T-helper 1 cell (primary cell): ENCODE data around the gene ZNF274.
A peak's percentile ranks its signal among the peaks of the same experiment; 100 is the strongest.
"Not testable (repeated sequence)": the region's sequence is repeated elsewhere in the genome, so short reads cannot be mapped to it uniquely, and the experiment has no call there.

Experiments
- DNase-seq, 5 donors: peaks; one replicate each; pipeline ENCODE4 v3.0.0-alpha.2; 2012 to 2020

Gene ZNF274

DNA sequence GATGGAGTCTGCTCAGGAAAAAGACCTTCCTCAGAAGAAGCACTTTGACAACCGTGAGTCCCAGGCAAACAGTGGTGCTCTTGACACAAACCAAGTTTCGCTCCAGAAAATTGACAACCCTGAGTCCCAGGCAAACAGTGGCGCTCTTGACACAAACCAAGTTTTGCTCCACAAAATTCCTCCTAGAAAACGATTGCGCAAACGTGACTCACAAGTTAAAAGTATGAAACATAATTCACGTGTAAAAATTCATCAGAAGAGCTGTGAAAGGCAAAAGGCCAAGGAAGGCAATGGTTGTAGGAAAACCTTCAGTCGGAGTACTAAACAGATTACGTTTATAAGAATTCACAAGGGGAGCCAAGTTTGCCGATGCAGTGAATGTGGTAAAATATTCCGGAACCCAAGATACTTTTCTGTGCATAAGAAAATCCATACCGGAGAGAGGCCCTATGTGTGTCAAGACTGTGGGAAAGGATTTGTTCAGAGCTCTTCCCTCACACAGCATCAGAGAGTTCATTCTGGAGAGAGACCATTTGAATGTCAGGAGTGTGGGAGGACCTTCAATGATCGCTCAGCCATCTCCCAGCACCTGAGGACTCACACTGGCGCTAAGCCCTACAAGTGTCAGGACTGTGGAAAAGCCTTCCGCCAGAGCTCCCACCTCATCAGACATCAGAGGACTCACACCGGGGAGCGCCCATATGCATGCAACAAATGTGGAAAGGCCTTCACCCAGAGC lies 29.6 kb downstream of the ZNF274 start:
- no peak for DNase-seq

DNA sequence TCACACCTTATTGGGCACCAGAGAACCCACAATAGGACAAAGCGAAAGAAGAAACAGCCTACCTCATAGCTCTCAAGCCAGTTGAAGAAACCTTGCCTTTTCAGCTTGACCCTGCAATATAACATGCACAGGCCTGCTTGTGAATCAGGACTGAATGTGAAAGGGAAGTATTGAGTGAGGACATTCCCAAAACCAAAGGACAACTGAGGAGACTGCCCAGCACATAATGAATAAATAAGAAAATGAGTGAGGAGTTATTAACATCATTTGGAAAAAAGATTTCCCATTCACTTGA lies 30.2 kb downstream of the ZNF274 start:
- no peak for DNase-seq

DNA sequence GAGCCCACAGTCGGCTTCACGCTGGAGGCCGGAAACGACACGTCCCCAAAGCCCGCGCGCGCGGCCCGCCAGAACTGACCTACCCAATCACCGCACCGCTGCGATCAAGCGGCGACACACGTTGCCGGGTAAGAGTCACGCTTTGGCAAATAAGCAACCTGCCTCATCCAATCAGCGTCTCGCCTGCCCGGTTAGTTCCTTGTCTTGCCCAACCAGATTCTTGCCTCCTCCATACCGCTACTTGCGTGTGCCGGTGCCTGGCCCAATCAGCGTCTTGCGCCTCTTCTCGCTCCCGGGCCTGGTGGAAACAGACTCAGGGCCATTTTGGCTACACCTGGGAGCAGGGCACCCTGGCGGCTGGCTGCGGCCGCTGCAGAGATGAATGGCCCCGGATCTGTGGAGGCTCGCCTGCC lies 34.2 kb downstream of the ZNF274 start:
- no peak for DNase-seq

DNA sequence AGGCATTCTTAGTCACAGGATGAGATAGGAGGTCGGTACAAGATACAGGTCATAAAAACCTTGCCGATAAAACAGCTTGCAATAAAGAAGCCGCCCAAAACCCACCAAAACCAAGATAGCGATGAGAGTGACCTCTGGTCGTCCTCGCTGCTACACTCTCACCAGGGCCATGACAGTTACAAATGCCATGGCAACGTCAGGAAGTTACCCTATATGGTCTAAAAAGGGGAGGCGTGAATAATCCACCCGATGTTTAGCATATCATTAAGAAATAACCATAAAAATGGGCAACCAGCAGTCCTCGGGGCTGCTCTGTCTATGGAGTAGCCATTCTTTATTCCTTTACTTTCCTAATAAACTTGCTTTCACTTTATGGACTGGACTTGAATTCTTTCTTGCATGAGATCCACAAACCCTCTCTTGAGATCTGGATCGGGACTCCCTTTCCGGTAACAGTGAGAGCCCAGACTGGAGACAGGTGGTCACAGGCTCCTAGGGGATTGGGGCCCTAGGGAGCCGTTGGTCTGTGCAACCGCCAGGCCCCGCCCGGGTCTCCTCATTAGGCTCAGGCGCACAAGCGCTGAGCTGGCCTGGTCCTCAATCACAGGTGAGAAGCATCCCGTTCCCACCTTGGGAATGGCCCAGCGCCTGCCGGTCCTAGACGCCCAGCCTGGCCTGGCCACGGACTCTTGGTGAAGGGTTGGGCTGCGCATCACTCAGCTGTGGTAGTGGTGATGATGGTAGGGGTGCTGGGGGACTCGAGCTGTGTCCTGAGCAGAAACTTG lies 34.9 kb downstream of the ZNF274 start:
- no peak for DNase-seq

DNA sequence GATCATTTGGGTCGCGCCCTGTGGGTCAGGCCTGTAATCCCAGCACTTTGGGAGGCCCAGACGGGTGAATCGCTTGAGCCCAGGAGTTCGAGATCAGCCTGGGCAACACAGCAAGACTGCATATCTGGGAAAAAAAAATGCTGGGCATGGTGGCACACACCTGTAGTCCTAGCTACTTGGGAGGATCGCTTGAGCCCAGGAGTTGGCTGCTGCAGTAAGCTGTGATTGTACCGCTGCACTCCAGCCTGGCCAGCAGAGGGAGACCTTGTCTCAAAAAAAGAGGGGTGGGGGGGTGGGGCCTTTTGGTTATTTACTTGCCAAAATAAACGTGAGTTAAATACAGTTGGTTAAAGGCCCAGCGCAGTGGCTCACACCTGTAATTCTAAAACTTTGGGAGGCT lies 36.0 kb downstream of the ZNF274 start:
- DNase-seq: peak in 3 of 5 donors; percentile 18 to 33 (median 29)

DNA sequence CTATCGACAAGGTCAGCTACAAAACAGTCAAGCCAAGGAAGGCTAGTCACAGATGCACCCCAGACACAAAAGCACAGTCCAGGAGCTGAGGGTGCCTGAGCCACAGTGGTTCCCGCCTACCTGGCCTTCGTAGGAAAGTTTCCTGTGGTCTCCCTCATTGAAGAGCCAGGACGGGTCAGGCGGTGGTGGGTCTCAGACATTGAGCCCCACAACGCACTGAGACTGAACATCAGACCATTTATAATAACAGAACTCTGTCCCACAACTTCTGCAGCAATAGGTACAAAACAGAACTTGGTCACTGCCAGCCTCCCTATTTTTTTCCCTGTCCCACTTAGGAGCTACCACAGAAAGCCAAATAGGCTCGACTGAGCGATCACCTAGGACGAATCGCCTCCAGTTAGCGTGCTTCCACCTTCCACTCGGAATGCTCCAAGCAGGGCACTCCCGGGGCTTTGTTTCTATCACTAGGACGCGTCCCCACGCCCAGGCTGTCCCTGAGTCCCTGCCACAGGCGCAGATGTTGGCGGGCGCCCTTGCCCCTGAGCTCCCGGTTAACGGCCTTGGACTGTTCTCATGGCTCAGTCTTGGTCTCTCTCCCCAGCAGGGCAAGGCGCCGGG lies 45.2 kb downstream of the ZNF274 start:
- DNase-seq: no peak

DNA sequence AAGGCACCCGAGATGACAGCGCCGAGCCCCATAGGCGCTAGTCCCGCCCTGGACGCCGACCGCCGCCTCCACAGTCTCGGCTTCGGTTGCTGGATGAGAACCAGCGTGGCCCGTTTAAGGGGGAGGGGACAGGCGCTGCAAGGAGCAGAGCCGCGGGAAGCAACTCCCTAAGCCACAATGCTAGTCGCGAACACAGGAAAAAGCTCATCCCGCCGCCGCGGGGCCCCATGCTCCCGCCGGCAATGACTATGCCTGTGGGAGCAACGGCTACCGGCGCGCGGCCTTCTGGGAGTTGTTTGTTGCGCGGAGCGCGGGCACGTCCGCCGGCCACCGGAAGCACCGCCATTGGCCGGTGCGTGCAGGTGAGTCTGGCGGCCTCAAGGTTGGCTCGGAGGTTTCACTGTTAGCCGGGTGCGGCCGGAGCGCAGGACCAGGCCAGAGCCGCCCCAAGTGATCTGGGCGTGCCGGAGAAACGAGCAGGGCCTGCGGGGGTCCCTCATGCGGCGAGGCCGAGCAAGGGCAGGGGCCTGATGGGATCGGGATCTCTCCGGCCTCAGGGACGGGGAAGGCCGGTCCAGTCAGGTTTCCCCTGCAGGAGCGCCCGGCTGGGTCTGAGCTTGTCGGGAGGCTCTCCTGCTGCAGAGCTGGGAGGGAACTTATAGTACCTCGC lies 45.9 kb downstream of the ZNF274 start, which contains the start of gene ZNF544:
ZNF544 (plus strand) TSS at position 330 of the 670 bp plus-strand sequence. CDS start 15,110 bp downstream, outside the sequence.
- DNase-seq: peak in 3 of 5 donors; percentile 22 to 72 (median 25)

DNA sequence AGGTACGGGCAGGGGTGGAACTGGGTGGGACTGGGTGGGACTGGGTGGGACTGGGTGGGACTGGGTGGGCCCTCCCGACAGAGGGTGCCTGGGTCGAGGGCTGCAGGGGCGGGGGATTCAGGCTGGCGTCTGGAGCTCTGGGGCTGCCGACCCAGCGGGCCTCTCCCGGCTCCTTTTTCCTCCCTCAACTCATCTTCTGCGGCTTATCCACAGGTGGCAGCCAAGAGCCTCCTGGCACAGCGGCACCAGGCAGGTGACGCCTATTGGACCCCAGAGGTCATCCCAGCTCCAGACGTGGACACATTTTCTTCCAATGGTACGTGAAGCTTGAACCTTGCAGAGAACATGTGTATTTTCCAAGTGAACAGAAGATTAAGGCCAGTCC lies 46.4 kb downstream of the ZNF274 start:
- DNase-seq: peak in 1 of 5 donors; percentile 8

DNA sequence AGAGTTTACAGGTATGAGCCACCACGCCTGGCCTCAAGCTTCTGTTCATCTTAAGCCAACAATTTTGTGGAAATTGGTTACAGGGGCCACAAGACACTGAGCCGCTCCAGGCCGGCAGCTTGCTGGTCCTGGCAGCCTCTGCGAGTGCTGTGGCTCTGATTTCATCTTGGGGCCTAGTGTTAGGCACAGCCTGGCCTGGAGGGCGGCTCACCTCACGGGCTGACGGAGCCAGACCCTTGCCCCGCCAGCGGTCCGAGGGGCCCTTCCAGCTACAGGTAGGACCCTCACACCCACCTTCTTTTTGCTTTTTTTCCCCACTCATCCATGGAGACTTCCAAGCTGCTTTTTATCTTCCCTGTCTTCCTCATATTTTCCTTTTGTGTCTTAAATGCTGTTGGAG lies 54.5 kb downstream of the ZNF274 start:
- DNase-seq: no peak

DNA sequence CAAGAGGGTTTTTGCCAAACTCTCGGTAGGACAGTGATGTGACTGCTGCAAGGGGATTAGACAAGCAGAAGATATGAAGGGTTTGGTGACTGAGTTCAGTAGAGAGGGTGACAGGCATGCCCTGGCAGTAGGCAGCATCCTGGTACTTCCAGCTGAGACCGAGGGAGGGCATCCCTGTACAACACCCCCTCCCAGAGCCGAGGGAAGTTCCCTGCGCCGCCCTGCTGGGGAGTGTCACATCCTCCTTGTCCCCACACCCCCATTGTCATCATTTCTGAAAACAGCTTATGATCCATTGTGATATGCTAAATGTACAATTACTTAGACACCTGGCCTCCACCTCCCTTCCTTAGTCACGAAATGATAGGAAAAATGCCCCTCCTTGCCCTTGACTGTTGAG lies 60.5 kb downstream of the ZNF274 start:
- DNase-seq: no peak

DNA sequence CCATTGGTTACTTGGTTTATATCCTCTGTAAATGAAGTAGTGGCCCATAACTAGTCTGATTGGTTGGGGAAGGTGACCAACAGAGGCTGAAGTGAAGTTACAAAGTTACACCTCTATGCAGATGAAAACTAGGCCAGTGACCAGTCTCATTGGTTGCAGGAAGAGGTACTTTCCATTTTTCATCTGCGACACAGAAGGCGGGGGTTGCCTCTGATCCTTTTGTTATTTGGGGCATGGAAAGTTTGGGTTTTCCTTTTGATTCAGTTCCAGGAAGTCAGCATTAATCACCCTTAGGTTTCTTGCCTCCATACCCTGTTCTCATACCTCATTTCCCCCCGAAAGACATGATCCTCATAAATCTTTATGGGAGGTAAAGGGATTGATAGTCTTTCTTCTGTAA lies 66.0 kb downstream of the ZNF274 start:
- no peak for DNase-seq

DNA sequence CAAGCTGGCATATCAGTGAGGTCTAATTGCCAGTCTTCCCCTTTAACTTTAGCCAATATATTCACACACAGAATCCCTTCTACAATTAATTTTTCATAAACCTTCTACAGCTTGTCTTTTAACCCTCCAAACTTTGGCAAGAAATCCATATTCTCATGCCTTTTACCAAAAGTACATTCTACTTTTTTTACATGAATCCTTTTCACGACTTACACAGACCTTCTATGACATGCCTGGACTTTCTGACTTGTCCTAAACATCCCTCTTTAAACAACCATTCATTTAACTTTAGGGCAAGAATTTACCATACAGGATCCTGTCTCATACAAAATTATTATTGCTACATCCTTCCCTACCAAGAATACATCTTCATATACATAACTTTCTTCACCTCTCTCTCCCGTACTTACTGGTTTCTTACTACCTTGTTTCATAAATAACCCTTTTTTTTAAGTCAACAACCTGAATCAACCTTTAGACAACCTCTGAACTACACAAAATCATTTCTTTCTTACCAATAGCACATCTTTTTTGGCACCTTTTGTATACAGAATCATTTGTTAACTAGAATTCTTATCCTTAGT lies 69.3 kb downstream of the ZNF274 start:
- DNase-seq: no peak

DNA sequence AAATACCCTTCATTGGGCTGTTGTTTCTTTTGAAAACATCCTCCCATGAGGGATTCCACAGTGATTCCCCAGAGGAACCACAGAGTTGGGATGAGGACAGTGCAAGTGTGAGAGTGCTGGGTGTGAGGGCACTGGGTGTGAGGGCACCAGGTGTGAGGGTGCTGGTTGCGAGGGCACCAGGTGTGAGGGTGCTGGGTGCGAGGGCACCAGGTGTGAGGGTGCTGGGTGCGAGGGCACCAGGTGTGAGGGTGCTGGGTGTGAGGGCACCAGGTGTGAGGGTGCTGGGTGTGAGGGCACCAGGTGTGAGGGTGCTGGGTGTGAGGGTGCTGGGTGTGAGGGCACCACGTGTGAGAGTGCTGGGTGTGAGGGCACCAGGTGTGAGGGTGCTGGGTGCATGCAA lies 75.4 kb downstream of the ZNF274 start:
- DNase-seq: not testable (repeated sequence)

DNA sequence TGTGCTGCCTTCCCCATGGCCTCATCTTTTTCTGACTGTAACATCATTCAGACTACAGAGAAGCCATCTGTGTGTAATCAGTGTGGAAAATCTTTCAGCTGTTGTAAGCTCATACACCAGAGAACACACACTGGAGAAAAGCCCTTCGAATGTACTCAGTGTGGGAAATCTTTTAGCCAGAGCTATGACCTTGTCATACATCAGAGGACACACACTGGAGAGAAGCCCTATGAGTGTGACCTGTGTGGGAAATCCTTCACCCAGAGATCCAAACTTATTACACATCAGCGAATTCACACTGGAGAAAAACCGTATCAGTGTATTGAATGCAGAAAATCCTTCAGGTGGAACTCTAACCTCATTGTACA lies 78.7 kb downstream of the ZNF274 start:
- DNase-seq: no peak

DNA sequence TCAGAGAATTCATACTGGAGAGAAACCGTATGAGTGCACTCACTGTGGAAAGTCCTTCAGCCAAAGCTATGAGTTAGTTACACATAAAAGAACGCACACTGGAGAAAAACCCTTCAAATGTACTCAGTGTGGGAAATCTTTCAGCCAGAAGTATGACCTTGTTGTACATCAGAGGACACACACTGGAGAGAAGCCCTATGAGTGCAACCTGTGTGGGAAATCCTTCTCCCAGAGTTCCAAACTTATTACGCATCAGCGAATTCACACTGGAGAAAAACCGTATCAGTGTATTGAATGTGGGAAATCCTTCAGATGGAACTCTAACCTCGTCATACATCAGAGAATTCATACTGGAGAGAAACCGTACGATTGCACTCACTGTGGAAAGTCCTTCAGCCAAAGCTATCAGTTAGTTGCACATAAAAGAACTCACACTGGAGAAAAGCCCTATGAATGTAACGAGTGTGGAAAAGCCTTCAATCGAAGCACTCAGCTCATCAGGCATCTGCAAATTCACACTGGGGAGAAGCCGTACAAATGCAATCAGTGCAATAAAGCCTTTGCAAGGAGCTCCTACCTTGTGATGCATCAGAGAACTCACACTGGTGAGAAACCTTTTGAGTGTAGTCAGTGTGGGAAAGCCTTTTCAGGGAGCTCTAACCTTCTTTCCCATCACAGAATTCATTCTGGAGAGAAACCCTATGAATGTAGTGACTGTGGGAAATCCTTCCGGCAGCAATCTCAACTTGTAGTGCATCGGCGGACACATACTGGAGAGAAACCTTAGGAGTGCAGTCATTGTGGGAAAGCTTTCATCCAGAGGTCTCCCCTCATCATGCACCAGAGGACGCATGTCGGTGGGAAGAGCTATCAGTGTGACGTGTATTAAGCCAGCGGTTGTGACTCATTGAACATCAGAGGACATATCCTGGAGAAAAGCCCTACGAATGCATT lies 79.4 kb downstream of the ZNF274 start:
- DNase-seq: no peak

DNA sequence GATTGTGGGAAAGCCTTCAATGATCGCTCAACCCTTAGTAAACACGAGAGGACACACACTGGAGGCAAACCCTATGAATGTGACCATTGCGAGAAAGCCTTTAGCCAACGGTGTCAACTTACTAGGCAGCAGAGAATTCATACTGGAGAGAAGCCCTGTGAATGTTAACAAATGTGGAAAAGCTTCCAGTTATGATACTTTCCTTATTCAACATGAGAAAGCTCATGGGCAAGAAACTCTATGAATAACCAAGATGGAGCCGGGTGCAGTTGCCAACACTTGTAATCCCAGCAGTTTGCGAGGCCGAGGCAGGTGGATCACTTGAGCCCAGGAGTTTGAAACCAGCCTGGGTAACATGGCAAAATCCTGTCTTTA lies 80.0 kb downstream of the ZNF274 start:
- DNase-seq: no peak
